ENCODE results near the gene CHPF.

The CHPF gene

DNA sequence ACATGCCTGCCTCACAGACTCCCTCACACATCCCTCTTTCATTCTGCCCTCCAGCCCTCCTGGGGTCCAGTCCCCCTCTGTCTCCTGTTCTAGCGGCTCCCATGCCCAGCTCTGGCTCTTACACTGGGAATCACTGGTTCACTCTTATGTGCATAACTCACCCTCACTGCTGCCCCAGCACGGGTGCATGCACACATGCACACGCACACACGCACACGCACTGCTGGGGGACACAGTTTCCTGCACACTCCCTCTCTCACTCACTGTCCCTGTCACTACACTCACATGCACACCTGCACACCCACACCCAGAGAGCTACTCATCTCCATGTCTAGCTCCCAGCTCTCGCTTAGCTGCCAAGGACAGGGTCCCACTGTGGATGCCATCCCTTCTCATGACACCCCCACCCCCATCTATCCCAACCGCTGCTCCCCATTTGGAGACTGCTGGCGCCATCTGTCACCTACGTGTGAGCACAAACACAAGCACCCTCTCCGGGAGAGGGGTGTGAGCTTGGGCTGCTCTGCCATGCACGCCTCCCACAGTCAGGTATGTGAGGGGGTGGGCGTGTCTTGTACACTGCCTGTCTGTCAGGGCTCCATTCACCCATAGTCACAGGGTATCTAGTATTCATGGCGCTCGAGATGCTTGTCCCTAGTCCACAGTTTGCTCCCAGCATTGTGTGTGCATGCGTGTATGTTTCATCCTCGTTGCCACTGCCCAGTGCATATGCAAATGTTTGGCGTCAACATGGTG is 27.6 kb downstream of the CHPF start:
- H2AFZ ChIP-seq (ENCODE audit: low read depth, low read length) = no peak overlapping the region
- H3K36me3 ChIP-seq (ENCODE audit: insufficient read depth, low read length) = no peaks in the 10 kb centered on the region
- no peak overlapping the region for H3K4me3 ChIP-seq (ENCODE audit: low read length)
- H3K9me3 ChIP-seq (ENCODE audit: low read length) = no peaks in the 10 kb centered on the region
- peaks cover 83% of the 10 kb centered on the region for H3K27me3 ChIP-seq (ENCODE audit: insufficient read depth, low read length)
- H3K4me1 ChIP-seq (ENCODE audit: insufficient read depth, low read length) = peaks cover 34% of the 10 kb centered on the region

DNA sequence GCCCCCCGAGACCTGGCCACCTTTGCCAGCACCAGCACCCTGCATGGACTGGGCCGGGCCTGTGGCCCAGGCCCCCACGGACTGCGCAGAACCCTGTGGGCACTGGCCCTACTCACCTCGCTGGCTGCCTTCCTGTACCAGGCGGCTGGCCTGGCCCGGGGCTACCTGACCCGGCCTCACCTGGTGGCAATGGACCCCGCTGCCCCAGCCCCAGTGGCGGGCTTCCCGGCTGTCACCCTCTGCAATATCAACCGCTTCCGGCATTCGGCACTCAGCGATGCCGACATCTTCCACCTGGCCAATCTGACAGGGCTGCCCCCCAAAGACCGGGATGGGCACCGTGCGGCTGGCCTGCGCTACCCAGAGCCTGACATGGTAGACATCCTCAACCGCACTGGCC is 28.8 kb downstream of the CHPF start:
- H3K36me3 ChIP-seq (ENCODE audit: insufficient read depth, low read length) = no peaks in the 10 kb centered on the region
- peaks cover 38% of the 10 kb centered on the region for H3K4me1 ChIP-seq (ENCODE audit: insufficient read depth, low read length)
- H3K4me3 ChIP-seq (ENCODE audit: low read length) = no peak overlapping the region
- no peak overlapping the region for H2AFZ ChIP-seq (ENCODE audit: low read depth, low read length)
- no peaks in the 10 kb centered on the region for H3K9me3 ChIP-seq (ENCODE audit: low read length)
- H3K27me3 ChIP-seq (ENCODE audit: insufficient read depth, low read length) = peaks cover 74% of the 10 kb centered on the region

DNA sequence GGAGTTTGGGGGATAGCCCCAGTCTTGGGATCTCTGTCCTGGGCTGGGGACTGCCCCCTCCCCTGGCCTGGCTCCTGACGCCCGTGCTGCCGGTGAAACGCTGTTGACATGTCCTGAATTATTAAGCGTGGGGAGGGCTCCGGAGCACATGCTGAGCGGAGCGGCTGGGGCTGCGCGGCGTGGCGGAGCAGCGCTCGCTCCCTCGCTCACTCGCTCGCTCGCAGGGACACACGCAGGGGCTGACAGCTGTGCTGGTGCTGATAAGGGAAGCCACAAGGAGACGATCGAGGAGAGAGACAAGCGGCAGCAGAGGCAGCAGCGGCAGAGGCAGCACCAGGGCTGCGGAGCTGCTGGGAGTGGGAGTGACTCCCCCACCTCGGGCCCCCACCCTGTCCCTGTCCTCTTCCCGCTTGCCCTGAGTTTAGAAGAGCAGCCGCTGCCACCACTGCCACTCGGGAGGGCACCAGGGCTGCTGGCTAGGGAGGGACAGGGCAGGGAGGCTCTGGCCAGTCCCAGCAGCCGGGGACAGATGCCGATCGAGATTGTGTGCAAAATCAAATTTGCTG is 29.3 kb downstream of the CHPF start, which contains the start of gene ASIC4:
Gene ASIC4, plus strand, starts transcription at position 287 of the 566 bp plus-strand sequence. Its CDS starts 243 bp downstream, at position 530.
- Histone ChIP-seq H3K9me3 (ENCODE audit: low read length) (no peaks in the 10 kb centered on the region), H3K4me3 (ENCODE audit: low read length) (no peak within 1 kb of the TSS), H3K4me1 (ENCODE audit: insufficient read depth, low read length) (peaks cover 43% of the 10 kb centered on the region), H3K36me3 (ENCODE audit: insufficient read depth, low read length) (no peaks in the 10 kb centered on the region), H3K27me3 (ENCODE audit: insufficient read depth, low read length) (peaks cover 70% of the 10 kb centered on the region), H2AFZ (ENCODE audit: low read depth, low read length) (no peak within 1 kb of the TSS)

DNA sequence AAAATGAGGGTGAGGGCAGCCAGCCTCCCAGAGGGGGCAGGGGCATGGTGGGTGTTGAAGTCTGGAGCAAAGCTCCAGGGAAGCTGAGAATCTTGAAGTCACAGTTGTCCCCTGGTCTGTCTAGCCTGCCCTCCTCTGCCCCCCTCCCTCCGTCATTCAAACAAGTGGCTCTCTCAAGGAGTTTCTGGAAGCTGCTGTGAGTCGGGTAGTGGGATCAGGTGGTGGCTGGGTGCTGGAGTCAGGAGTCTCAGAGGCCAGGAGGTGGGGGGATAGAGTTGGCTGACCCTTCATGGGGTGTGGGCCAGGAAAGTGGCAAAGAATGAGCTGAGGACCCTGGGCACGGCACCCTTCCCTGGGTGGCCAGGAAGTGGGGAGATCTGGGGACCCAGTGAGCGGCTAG is 29.8 kb downstream of the CHPF start:
- H3K4me1 ChIP-seq (ENCODE audit: insufficient read depth, low read length) = peaks cover 48% of the 10 kb centered on the region

DNA sequence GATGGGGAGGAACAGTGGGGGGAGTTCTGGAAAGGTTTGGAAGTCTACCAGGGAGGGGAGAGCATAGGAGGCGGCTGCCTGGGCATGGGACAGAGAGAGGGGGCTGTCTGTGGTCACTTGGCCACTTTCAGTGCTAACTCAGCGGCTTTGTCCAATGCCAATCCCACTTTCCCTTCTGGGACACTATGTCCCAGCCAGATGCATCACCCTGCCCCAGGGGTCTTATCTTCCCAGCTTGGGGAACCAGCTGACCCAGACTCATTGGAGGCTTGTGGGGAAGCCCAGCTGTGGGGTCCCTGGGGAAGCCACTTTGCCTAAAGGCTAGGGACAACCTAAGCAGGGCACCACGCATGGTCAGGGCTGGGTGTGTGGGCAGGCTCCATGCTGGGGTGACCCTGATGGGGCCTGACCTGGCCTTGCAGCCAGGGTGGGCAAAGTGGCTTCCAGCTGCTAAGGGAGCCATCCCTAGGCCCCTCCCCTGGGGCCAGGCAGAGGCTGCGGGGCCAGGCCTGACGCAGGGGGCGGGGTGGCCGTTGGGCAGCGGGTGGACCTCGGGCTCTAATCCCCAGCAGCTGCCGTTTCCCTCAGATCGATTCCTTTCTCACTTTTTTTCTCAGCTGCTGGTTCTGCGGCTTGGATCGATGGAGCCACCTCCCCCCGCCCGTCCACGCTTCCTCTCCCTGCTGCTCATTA is 30.9 kb downstream of the CHPF start:
- Histone ChIP-seq H3K36me3 (ENCODE audit: insufficient read depth, low read length) (no peaks in the 10 kb centered on the region), H3K9me3 (ENCODE audit: low read length) (no peaks in the 10 kb centered on the region), H3K4me1 (ENCODE audit: insufficient read depth, low read length) (peaks cover 57% of the 10 kb centered on the region), H3K27me3 (ENCODE audit: insufficient read depth, low read length) (peaks cover 64% of the 10 kb centered on the region), H3K4me3 (ENCODE audit: low read length) (no peak overlapping the region), H2AFZ (ENCODE audit: low read depth, low read length) (no peak overlapping the region)

More for the DNA sequence above, 29.8 kb downstream of the CHPF start:
- no peaks in the 10 kb centered on the region for H3K9me3 ChIP-seq (ENCODE audit: low read length)
- H3K4me3 ChIP-seq (ENCODE audit: low read length) = no peak overlapping the region
- H2AFZ ChIP-seq (ENCODE audit: low read depth, low read length) = no peak overlapping the region
- H3K27me3 ChIP-seq (ENCODE audit: insufficient read depth, low read length) = peaks cover 69% of the 10 kb centered on the region
- H3K36me3 ChIP-seq (ENCODE audit: insufficient read depth, low read length) = no peaks in the 10 kb centered on the region

DNA sequence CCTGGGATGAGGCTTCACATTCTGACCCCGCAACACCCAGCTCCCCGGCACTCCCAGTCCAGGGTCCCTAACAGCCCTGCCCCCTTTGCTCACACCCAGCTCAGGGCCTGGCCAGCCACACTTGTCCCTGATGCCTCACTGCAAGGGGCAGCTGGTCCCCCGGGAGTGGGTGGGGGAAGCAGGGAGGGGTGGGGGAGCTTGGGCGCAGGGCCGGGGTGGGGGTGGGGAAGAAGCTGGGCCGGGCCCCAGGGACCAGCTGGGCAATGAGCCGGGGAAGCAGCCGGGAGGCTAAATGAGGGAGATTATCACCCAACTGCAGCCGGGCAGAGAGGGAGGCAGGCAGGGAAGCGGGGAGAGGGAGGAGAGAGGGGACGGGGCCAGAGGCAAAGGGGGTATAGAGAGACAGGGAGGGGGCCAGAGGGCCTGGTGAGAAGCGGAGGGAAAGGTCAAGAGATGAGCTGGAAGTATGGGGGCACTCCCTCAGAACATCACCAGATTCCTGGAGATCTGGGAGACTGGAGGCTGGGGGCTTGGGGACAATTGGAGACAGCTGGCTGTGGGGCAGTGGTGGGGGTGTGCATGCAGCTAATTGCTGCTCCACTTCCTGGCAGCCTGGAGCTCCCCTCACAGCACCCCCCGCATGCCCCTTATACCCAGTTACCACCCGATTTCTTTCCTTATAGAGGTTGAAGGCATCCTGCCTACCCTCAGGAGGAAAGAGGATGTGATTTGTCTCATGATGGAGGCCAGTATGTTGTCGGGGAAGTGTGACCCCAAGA is 31.9 kb downstream of the CHPF start:
- no peak overlapping the region for H2AFZ ChIP-seq (ENCODE audit: low read depth, low read length)
- no peaks in the 10 kb centered on the region for H3K9me3 ChIP-seq (ENCODE audit: low read length)
- H3K4me3 ChIP-seq (ENCODE audit: low read length) = no peak overlapping the region
- peaks cover 66% of the 10 kb centered on the region for H3K4me1 ChIP-seq (ENCODE audit: insufficient read depth, low read length)
- H3K27me3 ChIP-seq (ENCODE audit: insufficient read depth, low read length) = peaks cover 55% of the 10 kb centered on the region
- H3K36me3 ChIP-seq (ENCODE audit: insufficient read depth, low read length) = no peaks in the 10 kb centered on the region

DNA sequence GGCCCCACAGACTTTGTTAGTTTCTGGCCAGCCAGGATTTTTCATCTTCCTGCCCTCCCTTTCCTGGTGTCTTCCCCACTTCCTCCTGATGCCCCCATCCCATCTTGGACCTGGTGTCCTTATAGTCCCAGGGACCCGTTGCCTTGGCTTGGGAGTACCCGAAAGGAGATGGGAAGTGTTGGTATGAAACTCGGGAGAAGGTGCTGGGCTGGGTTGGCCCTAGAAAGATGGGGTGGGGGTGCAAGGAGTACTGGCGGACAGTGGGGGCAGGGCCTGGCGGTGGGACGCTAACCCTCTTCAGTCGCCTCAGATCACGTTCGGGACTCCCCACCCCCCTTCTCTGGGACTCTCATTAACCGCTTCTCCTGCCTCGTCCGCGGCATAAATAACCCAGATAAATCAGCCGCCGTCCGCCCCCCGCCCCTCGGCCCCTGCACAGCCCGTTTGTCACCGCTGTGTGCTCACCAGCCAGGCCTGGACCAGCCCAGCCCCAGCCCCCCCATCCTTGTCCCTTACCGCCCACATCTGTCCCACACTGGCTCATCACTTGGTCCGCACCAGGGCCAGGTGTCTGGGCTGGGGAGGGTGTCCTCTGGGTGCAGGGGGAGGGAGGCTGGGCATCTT is 33.0 kb downstream of the CHPF start:
- peaks cover 44% of the 10 kb centered on the region for H3K27me3 ChIP-seq (ENCODE audit: insufficient read depth, low read length)
- no peak overlapping the region for H3K4me3 ChIP-seq (ENCODE audit: low read length)
- no peaks in the 10 kb centered on the region for H3K9me3 ChIP-seq (ENCODE audit: low read length)
- peaks cover 76% of the 10 kb centered on the region for H3K4me1 ChIP-seq (ENCODE audit: insufficient read depth, low read length)
- no peaks in the 10 kb centered on the region for H3K36me3 ChIP-seq (ENCODE audit: insufficient read depth, low read length)
- H2AFZ ChIP-seq (ENCODE audit: low read depth, low read length) = no peak overlapping the region

DNA sequence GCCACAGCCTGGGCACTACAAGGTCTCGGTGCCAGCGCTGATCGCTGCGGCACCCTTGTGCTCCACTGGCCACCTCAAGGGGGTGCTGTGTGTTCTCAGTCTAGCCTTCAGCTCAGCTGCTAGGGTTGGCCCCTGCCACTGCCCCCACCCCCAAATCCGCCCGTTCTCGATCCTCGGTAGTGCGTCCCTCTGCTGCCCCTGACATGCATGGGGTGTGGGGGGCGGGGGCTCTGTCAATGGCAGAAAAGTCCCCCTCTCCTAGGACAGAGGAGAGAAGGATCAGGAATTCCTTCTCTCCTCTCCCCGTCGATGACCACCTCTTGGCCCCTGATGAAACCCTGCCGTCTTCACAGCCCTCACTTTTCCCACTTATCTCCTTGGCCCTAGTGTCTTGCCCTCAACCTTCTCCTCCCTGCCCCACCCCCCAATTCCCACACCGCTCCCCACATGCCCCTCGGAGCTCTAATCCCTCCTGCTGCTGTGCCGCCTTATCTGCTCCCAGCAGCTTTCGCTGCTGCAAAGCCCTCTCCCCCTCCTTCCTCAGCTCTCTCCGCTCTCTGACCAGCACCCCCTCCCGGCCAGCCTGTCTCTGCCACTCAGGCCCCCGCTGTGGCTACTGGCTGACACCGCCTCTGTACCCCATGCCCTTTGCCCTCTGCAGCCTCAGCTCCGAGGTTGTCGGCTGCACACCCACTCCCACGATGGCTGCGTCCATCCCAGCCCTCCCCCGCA is 33.7 kb downstream of the CHPF start:
- Histone ChIP-seq H3K9me3 (ENCODE audit: low read length) (no peaks in the 10 kb centered on the region), H3K4me1 (ENCODE audit: insufficient read depth, low read length) (peaks cover 76% of the 10 kb centered on the region), H3K4me3 (ENCODE audit: low read length) (peak overlapping the region; percentile 23), H2AFZ (ENCODE audit: low read depth, low read length) (no peak overlapping the region), H3K36me3 (ENCODE audit: insufficient read depth, low read length) (no peaks in the 10 kb centered on the region), H3K27me3 (ENCODE audit: insufficient read depth, low read length) (peaks cover 37% of the 10 kb centered on the region)

DNA sequence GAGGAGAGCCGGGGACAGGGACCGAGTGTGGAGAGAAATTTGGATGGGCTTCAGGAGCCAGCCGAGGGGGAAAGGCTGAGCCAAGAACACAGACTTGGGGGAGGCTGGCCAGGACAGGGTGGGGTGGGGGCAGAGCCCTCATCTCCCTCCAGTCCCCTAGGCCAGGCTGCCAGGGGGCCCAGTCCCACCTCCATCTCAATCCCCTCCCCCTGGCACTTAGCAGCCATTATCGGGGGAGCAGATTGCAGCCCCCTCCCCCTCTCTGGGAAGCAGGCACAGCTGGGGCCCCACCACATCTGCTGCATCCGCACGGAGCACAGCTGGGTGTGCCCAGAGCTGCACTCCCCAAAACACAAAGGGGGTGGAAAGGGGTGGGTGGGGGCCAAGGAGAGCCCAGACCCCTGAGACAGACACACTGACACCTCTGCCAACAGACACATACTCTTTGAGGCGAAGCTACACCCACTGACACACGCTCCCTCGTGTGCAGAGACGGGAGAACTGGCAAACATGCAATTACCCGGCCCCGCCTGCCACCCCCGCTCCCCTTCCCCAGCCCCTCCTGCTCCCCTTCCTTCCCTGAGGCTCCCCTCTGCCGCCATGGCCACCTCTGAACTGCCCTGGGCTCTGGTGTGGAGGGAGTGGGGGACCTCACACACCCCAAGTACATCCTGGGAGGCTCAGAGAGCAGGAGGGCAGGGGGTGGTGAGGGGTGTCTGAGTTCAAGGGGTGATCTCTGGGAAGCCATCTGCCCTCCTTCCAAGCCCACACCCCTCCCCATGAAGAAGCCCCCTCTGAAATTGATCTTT is 34.4 kb downstream of the CHPF start:
- Histone ChIP-seq H3K4me1 (ENCODE audit: insufficient read depth, low read length) (peaks cover 70% of the 10 kb centered on the region), H3K36me3 (ENCODE audit: insufficient read depth, low read length) (peaks cover 1% of the 10 kb centered on the region), H3K27me3 (ENCODE audit: insufficient read depth, low read length) (peaks cover 30% of the 10 kb centered on the region), H3K9me3 (ENCODE audit: low read length) (no peaks in the 10 kb centered on the region), H3K4me3 (ENCODE audit: low read length) (no peak overlapping the region), H2AFZ (ENCODE audit: low read depth, low read length) (no peak overlapping the region)

DNA sequence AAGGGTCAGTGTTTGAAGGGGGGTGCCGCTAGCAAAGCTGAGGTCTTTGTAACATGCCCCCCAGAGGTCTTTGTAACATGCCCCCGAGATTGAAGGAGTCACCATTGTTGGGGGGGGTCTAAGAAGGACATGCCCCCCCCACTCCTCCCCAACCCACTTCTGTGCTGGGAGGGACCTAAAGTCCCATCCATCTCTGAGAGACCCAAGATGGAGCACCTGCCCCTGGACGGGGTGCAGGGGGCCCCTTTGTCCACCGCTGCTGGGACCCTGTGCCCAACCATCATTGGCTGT is 35.2 kb downstream of the CHPF start:
- H3K27me3 ChIP-seq (ENCODE audit: insufficient read depth, low read length) = peaks cover 22% of the 10 kb centered on the region
- peaks cover 5% of the 10 kb centered on the region for H3K36me3 ChIP-seq (ENCODE audit: insufficient read depth, low read length)
- peaks cover 63% of the 10 kb centered on the region for H3K4me1 ChIP-seq (ENCODE audit: insufficient read depth, low read length)
- H3K4me3 ChIP-seq (ENCODE audit: low read length) = no peak overlapping the region
- no peak overlapping the region for H2AFZ ChIP-seq (ENCODE audit: low read depth, low read length)
- H3K9me3 ChIP-seq (ENCODE audit: low read length) = no peaks in the 10 kb centered on the region

DNA sequence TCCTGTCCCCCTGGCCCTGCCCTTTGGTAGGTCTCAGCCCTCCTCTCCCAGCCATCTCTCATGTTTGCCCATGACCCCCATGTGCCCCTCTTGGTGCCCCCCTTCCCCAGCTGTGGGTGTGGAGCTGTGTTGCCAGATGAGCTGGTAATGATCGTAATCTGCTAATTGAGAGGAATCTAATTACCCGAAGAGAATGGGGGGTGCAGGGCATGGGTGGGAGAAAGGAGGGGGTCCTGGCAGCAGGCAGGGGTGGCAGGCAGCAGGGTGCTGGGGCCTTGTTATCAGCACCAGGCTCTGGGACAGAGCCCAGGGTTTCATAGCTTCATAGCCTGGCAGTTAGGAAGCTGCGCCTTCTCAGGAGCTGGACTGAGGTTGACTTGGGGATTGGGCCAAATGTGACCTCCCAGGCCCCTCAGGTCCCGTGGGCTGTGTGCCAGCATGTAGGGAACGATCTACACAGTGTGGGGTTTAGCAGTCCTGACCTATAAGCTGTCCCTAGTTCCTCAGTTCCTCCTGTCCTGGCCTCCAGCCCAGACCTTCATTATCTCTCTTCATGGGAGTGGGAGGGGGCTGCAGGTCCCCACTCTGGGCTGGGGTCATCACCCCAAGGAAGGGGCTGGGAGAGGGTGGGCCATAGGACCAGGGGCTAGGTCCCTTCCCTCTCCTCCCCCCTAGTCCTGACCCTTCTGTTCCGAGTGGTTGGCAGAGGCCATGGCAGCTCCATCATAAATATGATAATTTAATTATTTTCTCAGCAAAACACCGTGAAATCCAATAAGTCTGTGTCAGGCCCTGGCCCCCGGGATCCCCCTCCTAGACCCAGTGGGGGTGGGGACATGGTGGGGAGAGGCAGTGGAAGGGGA is 35.8 kb downstream of the CHPF start:
- peaks cover 58% of the 10 kb centered on the region for H3K4me1 ChIP-seq (ENCODE audit: insufficient read depth, low read length)
- H3K4me3 ChIP-seq (ENCODE audit: low read length) = no peak overlapping the region
- peaks cover 5% of the 10 kb centered on the region for H3K36me3 ChIP-seq (ENCODE audit: insufficient read depth, low read length)
- no peaks in the 10 kb centered on the region for H3K9me3 ChIP-seq (ENCODE audit: low read length)
- H3K27me3 ChIP-seq (ENCODE audit: insufficient read depth, low read length) = peaks cover 16% of the 10 kb centered on the region
- no peak overlapping the region for H2AFZ ChIP-seq (ENCODE audit: low read depth, low read length)

Measured in neuron (in vitro differentiated cells).